MM.1S (cell line): ENCODE data around the gene C6orf62.

Source experiments
- DNase-seq: peaks from one replicate; pipeline ENCODE4 v3.0.0-alpha.2; 2015
- H2AFZ ChIP-seq: fragments of 300-600 bp; sonication (generic); 2 replicates; pipeline ENCODE4 v1.6.0; 2016; ENCODE audit warnings: antibody characterized with exemption, low read length
- H3F3A ChIP-seq: fragments of 300-600 bp; sonication (generic); 2 replicates; pipeline ENCODE4 v1.6.1; 2016; ENCODE audit warnings: mild to moderate bottlenecking, antibody characterized with exemption, low read length, moderate library complexity, mixed read lengths; ENCODE audit not compliant: insufficient read depth
- H3K27ac ChIP-seq: fragments of 300-600 bp; sonication (generic); 2 replicates; pipeline ENCODE4 v1.5.1; 2016; ENCODE audit warnings: mild to moderate bottlenecking, low read length
- H3K27me3 ChIP-seq: fragments of 300-600 bp; sonication (generic); replicated peaks from 2 replicates; pipeline ENCODE4 v1.6.0; 2016; ENCODE audit warnings: low read length; ENCODE audit not compliant: insufficient read depth
- H3K36me3 ChIP-seq: fragments of 300-600 bp; sonication (generic); replicated peaks from 2 replicates; pipeline ENCODE4 v1.6.1; 2016; ENCODE audit warnings: mild to moderate bottlenecking, low read length, mixed read lengths; ENCODE audit not compliant: insufficient read depth
- H3K4me1 ChIP-seq: fragments of 300-600 bp; sonication (generic); 2 replicates; pipeline ENCODE4 v1.6.1; 2016; ENCODE audit warnings: low read length, mixed read lengths
- H3K4me2 ChIP-seq: fragments of 300-600 bp; sonication (generic); 2 replicates; pipeline ENCODE4 v1.6.0; 2016; ENCODE audit warnings: low read depth, low read length
- H3K4me3 ChIP-seq: fragments of 300-600 bp; sonication (generic); 2 replicates; pipeline ENCODE4 v1.5.1; 2016; ENCODE audit warnings: low read length, mixed read lengths
- H3K79me2 ChIP-seq: fragments of 300-600 bp; sonication (generic); 2 replicates; pipeline ENCODE4 v1.6.1; 2016; ENCODE audit warnings: mixed run types, low read length, mixed read lengths
- H3K9ac ChIP-seq: fragments of 300-600 bp; sonication (generic); 2 replicates; pipeline ENCODE4 v1.6.1; 2016; ENCODE audit warnings: low read length, mixed read lengths
- H3K9me2 ChIP-seq: fragments of 300-600 bp; sonication (generic); replicated peaks from 2 replicates; pipeline ENCODE4 v1.6.1; 2016; ENCODE audit warnings: mild to moderate bottlenecking, low read length, mixed read lengths; ENCODE audit not compliant: insufficient read depth
- H3K9me3 ChIP-seq: fragments of 300-600 bp; sonication (generic); replicated peaks from 2 replicates; pipeline ENCODE4 v1.6.1; 2016; ENCODE audit warnings: mild to moderate bottlenecking, low read length, mixed read lengths; ENCODE audit not compliant: insufficient read depth
- H4K20me1 ChIP-seq: fragments of 300-600 bp; sonication (generic); 2 replicates; pipeline ENCODE4 v1.6.1; 2016; ENCODE audit warnings: mild to moderate bottlenecking, low read length, moderate library complexity, mixed read lengths; ENCODE audit not compliant: insufficient read depth
- CTCF ChIP-seq: fragments of 300-600 bp; sonication (generic); IDR thresholded peaks from 2 replicates; pipeline ENCODE4 v1.5.1; 2016; ENCODE audit warnings: antibody characterized with exemption, low read length, mixed read lengths
- EZH2 ChIP-seq: fragments of 300-600 bp; sonication (generic); optimal IDR thresholded peaks from 2 replicates; pipeline ENCODE3; 2017; ENCODE audit warnings: low read depth, mild to moderate bottlenecking, antibody characterized with exemption, low read length, mixed read lengths
- EZH2phosphoT487 ChIP-seq: fragments of 300-600 bp; sonication (generic); IDR thresholded peaks from 2 replicates; pipeline ENCODE4 v1.6.1; 2018; ENCODE audit warnings: antibody characterized with exemption, low read length

C6orf62 gene

GRCh38 chr6:24743265-24743943, 24.4 kb upstream of the C6orf62 start:
- no peaks in the 10 kb centered on the region for H3K9me3 ChIP-seq
- H3F3A ChIP-seq, result peaks cover 7% of the 10 kb centered on the region; the same call in 1 of the 2 replicates
- peak overlapping the region; percentile 9; the same call in 1 of the 2 replicates for H3K27ac ChIP-seq
- TF ChIP-seq EZH2 (no peak), CTCF (no peak), EZH2phosphoT487 (no peak)
- H3K4me3 ChIP-seq, result no peak overlapping the region
- H2AFZ ChIP-seq, result peak overlapping the region; percentile 61
- no peaks in the 10 kb centered on the region for H3K36me3 ChIP-seq
- no peak overlapping the region for H3K9ac ChIP-seq
- no peak for DNase-seq
- H3K4me1 ChIP-seq, result peaks cover 11% of the 10 kb centered on the region
- H4K20me1 ChIP-seq, result no peaks in the 10 kb centered on the region
- no peaks in the 10 kb centered on the region for H3K27me3 ChIP-seq
- H3K9me2 ChIP-seq, result no peaks in the 10 kb centered on the region
- peak overlapping the region; percentile 8 for H3K4me2 ChIP-seq
- no peaks in the 10 kb centered on the region for H3K79me2 ChIP-seq

DNA sequence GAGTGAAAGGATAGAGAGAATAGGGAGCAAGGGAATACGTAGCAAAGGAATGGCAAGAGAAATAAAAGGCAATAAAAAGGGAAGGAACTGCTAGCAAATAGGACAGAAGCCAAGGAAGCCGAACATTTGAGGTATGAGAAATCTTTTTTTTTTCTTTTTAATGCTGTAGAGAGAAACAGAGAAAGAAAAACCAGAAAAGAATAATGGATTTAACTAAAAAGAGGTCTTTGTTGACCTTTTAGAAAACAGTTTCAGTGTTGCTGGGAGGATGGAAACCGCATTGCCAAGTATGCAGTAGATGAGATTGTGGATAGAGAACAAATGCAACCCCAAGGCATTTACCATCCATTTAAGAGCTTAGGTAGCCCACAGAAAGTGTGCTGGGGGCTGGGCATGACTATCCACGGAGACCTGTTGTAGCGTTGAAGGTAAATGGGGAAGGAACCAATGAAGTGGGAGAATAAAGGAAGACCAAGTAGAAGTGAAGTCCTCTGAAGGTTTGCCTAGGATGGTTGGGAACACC, 23.3 kb upstream of the C6orf62 start:
- no peak overlapping the region for H3K27ac ChIP-seq
- no peak overlapping the region for H3K4me3 ChIP-seq
- H2AFZ ChIP-seq, result no peak overlapping the region
- H4K20me1 ChIP-seq, result no peaks in the 10 kb centered on the region
- TF ChIP-seq EZH2 (no peak), CTCF (no peak), EZH2phosphoT487 (no peak)
- no peak for DNase-seq
- H3K9me3 ChIP-seq, result no peaks in the 10 kb centered on the region
- H3K27me3 ChIP-seq, result no peaks in the 10 kb centered on the region
- H3K4me1 ChIP-seq, result peaks cover 11% of the 10 kb centered on the region
- H3K4me2 ChIP-seq, result no peak overlapping the region
- no peaks in the 10 kb centered on the region for H3K79me2 ChIP-seq
- H3K36me3 ChIP-seq, result no peaks in the 10 kb centered on the region
- H3F3A ChIP-seq, result peaks cover 7% of the 10 kb centered on the region; the same call in 1 of the 2 replicates
- H3K9me2 ChIP-seq, result no peaks in the 10 kb centered on the region
- no peak overlapping the region for H3K9ac ChIP-seq

GRCh38 chr6:24740861-24741260, 21.9 kb upstream of the C6orf62 start:
- Histone ChIP-seq H3K4me2 (no peak overlapping the region), H4K20me1 (no peaks in the 10 kb centered on the region), H3K79me2 (no peaks in the 10 kb centered on the region), H2AFZ (no peak overlapping the region), H3K27ac (no peak overlapping the region), H3K9me2 (no peaks in the 10 kb centered on the region), H3K36me3 (no peaks in the 10 kb centered on the region), H3K9ac (no peak overlapping the region), H3K27me3 (no peaks in the 10 kb centered on the region), H3K4me3 (no peak overlapping the region), H3F3A (peaks cover 7% of the 10 kb centered on the region; the same call in 1 of the 2 replicates), H3K9me3 (no peaks in the 10 kb centered on the region), H3K4me1 (peaks cover 11% of the 10 kb centered on the region)
- no peak for DNase-seq
- no peak for TF ChIP-seq CTCF
- TF ChIP-seq EZH2, result no peak
- no peak for TF ChIP-seq EZH2phosphoT487
